ENCODE results near the gene RNF112.

GRCh38 chr17:19408346-19408710, 2.7 kb upstream of the RNF112 start:
- TF ChIP-seq ZNF274 (IDR thresholded peaks at IDR 0.05; ENCODE audit: low read depth, low read length), result no peak
- TF ChIP-seq SUZ12 (IDR thresholded peaks at IDR 0.05; ENCODE audit: extremely low read depth, insufficient read depth, insufficient read length), result no peak
- no peak for TF ChIP-seq YY1 (IDR thresholded peaks at IDR 0.05; ENCODE audit: insufficient read depth, insufficient read length)
